Tracheal epithelial cell (primary cell): ENCODE results near the gene XIAP. TPM values are rescaled to one million over a fixed set of nuclear protein-coding genes. Genes with fewer than 3 reads are reported as not detected.

Source experiments
- total RNA-seq: library from RNA; depleted of rRNA; stranded (reverse); fragments of >200 nt; gene quantifications from 2 replicates; pipeline ENCODE4 v1.2.1, GENCODE V29; 2014

XIAP gene
- total RNA-seq = 38.6 and 40.5 TPM in 2 replicates

DNA sequence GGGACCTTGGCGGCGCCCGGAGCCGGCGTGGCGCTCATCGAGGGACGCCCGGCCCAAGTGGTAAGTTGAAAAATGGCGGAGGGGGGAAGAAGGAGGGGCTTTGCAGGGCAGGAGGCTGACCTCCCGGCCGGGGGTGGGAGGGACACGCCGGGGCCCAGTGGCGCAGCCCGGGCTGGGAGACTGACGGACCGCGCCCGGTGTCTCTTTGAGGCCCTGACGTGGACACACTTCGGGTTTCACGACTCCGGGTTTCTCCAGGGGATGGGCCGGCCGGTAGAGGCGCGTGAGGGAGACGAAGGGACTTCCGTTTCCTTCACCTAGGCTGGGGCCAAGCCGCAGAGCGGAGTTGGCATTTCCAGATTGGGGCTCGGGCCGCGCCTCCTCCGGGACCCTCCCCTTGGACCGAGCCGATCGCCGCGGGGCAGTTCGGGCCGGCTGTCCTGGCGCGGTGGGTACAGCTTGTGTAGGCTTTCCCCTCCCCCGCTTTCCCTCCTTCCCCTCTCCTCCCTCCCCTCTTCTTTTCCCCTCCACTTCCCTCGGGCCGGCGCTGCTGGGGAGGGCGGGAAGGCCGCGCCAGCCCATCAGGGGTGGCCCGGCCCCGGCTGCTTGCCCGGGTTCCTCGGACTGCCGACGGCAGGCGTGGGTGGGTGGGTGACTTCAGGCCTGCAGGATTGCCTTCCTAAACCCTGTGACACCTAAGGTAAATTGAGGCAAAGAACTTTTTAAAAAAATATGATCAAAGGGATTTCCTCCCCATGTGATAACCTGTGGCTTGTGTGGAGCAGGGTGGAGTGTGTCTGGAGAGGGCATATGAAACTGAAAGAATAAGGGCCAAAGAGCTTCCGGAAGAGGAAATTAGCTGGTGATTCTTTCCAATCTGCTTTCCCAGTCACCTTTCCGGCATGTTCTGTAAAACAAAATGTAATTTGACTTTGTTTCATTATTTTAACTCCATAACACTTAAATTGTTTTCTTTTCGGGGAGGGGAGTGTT is at the start of gene XIAP:
TSS of gene XIAP (plus strand) at position 208 of the 993 bp plus-strand sequence. CDS start 25,610 bp downstream, outside the sequence.

GRCh38 chrX:123961268-123962005 is 101.6 kb downstream of the XIAP start, which contains the start of gene STAG2:
STAG2 (plus strand) TSS chrX:123961706; CDS start chrX:124022628, 60,922 bp downstream.

Other genes starting within 250 kb of the XIAP start
- 40.5 and 50.1 TPM in 2 replicates for gene THOC2, start 127.0 kb upstream of the XIAP start, total RNA-seq
- 67.5 and 104 TPM in 2 replicates for gene STAG2, start 101.7 kb downstream of the XIAP start, total RNA-seq